ENCODE results near the gene C5orf63. TPM values are rescaled to one million over a fixed set of nuclear protein-coding genes. Genes with fewer than 3 reads are reported as not detected.

The C5orf63 gene
- total RNA-seq, 6 experiments from 2014 or later, result 0.41 to 3.8 (median 0.71) TPM

GRCh38 chr5:127092690-127093089, 19.4 kb upstream of the C5orf63 start:
- H3K4me3 Mint-ChIP-seq, result no peak overlapping the region
- peaks cover 12% of the 10 kb centered on the region for H3K27me3 Mint-ChIP-seq (ENCODE audit: insufficient read depth)
- no peak overlapping the region for H3K27ac Mint-ChIP-seq
- DNase-seq, result peak; percentile 69
- peaks cover 31% of the 10 kb centered on the region for H3K4me1 Mint-ChIP-seq (ENCODE audit: low read depth)
- TF ChIP-seq, protein P1, sequence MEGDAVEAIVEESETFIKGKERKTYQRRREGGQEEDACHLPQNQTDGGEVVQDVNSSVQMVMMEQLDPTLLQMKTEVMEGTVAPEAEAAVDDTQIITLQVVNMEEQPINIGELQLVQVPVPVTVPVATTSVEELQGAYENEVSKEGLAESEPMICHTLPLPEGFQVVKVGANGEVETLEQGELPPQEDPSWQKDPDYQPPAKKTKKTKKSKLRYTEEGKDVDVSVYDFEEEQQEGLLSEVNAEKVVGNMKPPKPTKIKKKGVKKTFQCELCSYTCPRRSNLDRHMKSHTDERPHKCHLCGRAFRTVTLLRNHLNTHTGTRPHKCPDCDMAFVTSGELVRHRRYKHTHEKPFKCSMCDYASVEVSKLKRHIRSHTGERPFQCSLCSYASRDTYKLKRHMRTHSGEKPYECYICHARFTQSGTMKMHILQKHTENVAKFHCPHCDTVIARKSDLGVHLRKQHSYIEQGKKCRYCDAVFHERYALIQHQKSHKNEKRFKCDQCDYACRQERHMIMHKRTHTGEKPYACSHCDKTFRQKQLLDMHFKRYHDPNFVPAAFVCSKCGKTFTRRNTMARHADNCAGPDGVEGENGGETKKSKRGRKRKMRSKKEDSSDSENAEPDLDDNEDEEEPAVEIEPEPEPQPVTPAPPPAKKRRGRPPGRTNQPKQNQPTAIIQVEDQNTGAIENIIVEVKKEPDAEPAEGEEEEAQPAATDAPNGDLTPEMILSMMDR (IDR thresholded peaks at IDR 0.05), result no peak
- no peaks in the 10 kb centered on the region for H3K9me3 Mint-ChIP-seq
- no peaks in the 10 kb centered on the region for H3K36me3 Mint-ChIP-seq (ENCODE audit: low read depth)

DNA sequence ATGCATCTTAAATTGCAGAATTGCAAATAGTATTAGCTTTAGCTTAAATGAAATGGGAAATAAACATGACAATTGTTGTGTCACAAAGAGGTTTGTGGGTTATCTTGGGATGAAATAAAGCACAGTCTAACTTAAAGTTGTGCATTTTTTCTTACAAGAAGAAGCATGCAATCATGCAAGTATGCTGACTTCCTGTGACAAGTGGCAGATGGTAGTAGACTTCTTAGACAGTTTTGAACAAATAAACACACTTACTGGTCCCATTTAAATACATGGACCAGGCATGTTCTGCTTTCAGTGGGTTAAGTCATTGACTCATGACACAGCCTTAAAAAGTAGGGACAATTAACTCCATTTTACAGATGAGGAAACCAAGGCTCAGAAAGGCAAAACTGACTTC, 15.9 kb upstream of the C5orf63 start:
- Mint-ChIP-seq H3K9me3 (no peaks in the 10 kb centered on the region), H3K27ac (peak overlapping the region; percentile 88; the same call in 1 of the 2 replicates), H3K27me3 (ENCODE audit: insufficient read depth) (peaks cover 4% of the 10 kb centered on the region; the same call in 1 of the 2 replicates), H3K4me1 (ENCODE audit: low read depth) (peaks cover 34% of the 10 kb centered on the region), H3K36me3 (ENCODE audit: low read depth) (no peaks in the 10 kb centered on the region), H3K4me3 (no peak overlapping the region)
- DNase-seq, result no peak
- TF ChIP-seq, protein P1 (IDR thresholded peaks at IDR 0.05), result no peak

GRCh38 chr5:127088251-127088650, 14.9 kb upstream of the C5orf63 start:
- H3K36me3 Mint-ChIP-seq (ENCODE audit: low read depth), result no peaks in the 10 kb centered on the region
- H3K4me3 Mint-ChIP-seq, result peak overlapping the region; percentile 49
- H3K27me3 Mint-ChIP-seq (ENCODE audit: insufficient read depth), result peaks cover 4% of the 10 kb centered on the region; the same call in 1 of the 2 replicates
- peak overlapping the region; percentile 88 for H3K27ac Mint-ChIP-seq
- TF ChIP-seq, protein P1 (IDR thresholded peaks at IDR 0.05), result no peak
- peak; percentile 94 for DNase-seq
- H3K9me3 Mint-ChIP-seq, result no peaks in the 10 kb centered on the region
- H3K4me1 Mint-ChIP-seq (ENCODE audit: low read depth), result peaks cover 34% of the 10 kb centered on the region

GRCh38 chr5:127086589-127086988, 13.3 kb upstream of the C5orf63 start:
- no peaks in the 10 kb centered on the region for H3K36me3 Mint-ChIP-seq (ENCODE audit: low read depth)
- no peak overlapping the region for H3K4me3 Mint-ChIP-seq
- H3K9me3 Mint-ChIP-seq, result no peaks in the 10 kb centered on the region
- peaks cover 21% of the 10 kb centered on the region for H3K4me1 Mint-ChIP-seq (ENCODE audit: low read depth)
- TF ChIP-seq, protein P1 (IDR thresholded peaks at IDR 0.05), result no peak
- no peak for DNase-seq
- peaks cover 2% of the 10 kb centered on the region; the same call in 1 of the 2 replicates for H3K27me3 Mint-ChIP-seq (ENCODE audit: insufficient read depth)
- H3K27ac Mint-ChIP-seq, result no peak overlapping the region

GRCh38 chr5:127085796-127086195, 12.5 kb upstream of the C5orf63 start:
- no peaks in the 10 kb centered on the region for H3K9me3 Mint-ChIP-seq
- no peak for DNase-seq
- peaks cover 4% of the 10 kb centered on the region for H3K27me3 Mint-ChIP-seq (ENCODE audit: insufficient read depth)
- H3K36me3 Mint-ChIP-seq (ENCODE audit: low read depth), result no peaks in the 10 kb centered on the region
- peaks cover 21% of the 10 kb centered on the region for H3K4me1 Mint-ChIP-seq (ENCODE audit: low read depth)
- H3K27ac Mint-ChIP-seq, result no peak overlapping the region
- no peak overlapping the region for H3K4me3 Mint-ChIP-seq
- TF ChIP-seq, protein P1 (IDR thresholded peaks at IDR 0.05), result no peak

GRCh38 chr5:127085371-127085770, 12.1 kb upstream of the C5orf63 start:
- TF ChIP-seq, protein P1 (IDR thresholded peaks at IDR 0.05), result no peak
- H3K36me3 Mint-ChIP-seq (ENCODE audit: low read depth), result no peaks in the 10 kb centered on the region
- peaks cover 21% of the 10 kb centered on the region for H3K4me1 Mint-ChIP-seq (ENCODE audit: low read depth)
- no peak overlapping the region for H3K27ac Mint-ChIP-seq
- H3K9me3 Mint-ChIP-seq, result no peaks in the 10 kb centered on the region
- no peak overlapping the region for H3K4me3 Mint-ChIP-seq
- peaks cover 4% of the 10 kb centered on the region for H3K27me3 Mint-ChIP-seq (ENCODE audit: insufficient read depth)
- DNase-seq, result no peak
